RWPE1 (cell line): ENCODE measurements around the gene SCAP.
A peak's percentile ranks its signal among the peaks of the same experiment; 100 is the strongest.
"Not testable (repeated sequence)": the region's sequence is repeated elsewhere in the genome, so short reads cannot be mapped to it uniquely, and the experiment has no call there.

Source experiments
- CTCF ChIA-PET: fragments of 350-600 bp; sonication (Branson Sonifier 250); formaldehyde crosslinking; extraction: SDS; loops from one replicate; lab custom pipeline; 2021; lab: Yijun Ruan, JAX
- POLR2A ChIA-PET: fragments of 400-600 bp; formaldehyde crosslinking; extraction: SDS; loops from one replicate; lab custom pipeline; 2020; ENCODE audit warnings: antibody characterized with exemption; ENCODE audit not compliant: low non-redundant PET; lab: Yijun Ruan, JAX
- DNase-seq: peaks from one replicate; pipeline ENCODE4 v3.0.0; 2012; ENCODE audit warnings: low spot score
- H3K27ac ChIP-seq: fragments of 450-650 bp; 2 replicates; pipeline ENCODE4 v1.5.1; 2017
- CTCF ChIP-seq: fragments of 450-650 bp; conservative IDR thresholded peaks from 2 replicates; pipeline ENCODE4 v1.5.1; 2017; ENCODE audit warnings: low read depth, mild to moderate bottlenecking

Gene SCAP

GRCh38 chr3:47378869-47379268, 96.9 kb downstream of the SCAP start:
- CTCF ChIA-PET, result no interaction called here
- TF ChIP-seq CTCF, result no peak
- POLR2A ChIA-PET, result no interaction called here
- DNase-seq, result no peak
- H3K27ac ChIP-seq, result no peak overlapping the region

- TF ChIP-seq CTCF, result no peak
- no peak overlapping the region for H3K27ac ChIP-seq
- DNase-seq, result no peak
- POLR2A ChIA-PET, result no interaction called here
- CTCF ChIA-PET, result no interaction called here
Observed at GRCh38 chr3:47377186-47377585, 98.6 kb downstream of the SCAP start.

GRCh38 chr3:47376393-47376792, 99.3 kb downstream of the SCAP start:
- ChIA-PET POLR2A (no interaction called here), CTCF (no interaction called here)
- no peak overlapping the region for H3K27ac ChIP-seq
- DNase-seq, result no peak
- no peak for TF ChIP-seq CTCF

- TF ChIP-seq CTCF, result no peak
- CTCF ChIA-PET, result no interaction called here
- no peak overlapping the region for H3K27ac ChIP-seq
- POLR2A ChIA-PET, result no interaction called here
- no peak for DNase-seq
Observed at GRCh38 chr3:47374587-47374986, 101.2 kb downstream of the SCAP start.

- no peak overlapping the region for H3K27ac ChIP-seq
- CTCF ChIA-PET, result interaction anchor here (0.6 to 0.7 kb wide), 2 partner anchors 15 to 29 kb away, joined by 3 to 4 read pairs; no protein-coding TSS in a partner anchor
- POLR2A ChIA-PET, result no interaction called here
- peak; percentile 34 for DNase-seq
- peak; percentile 57; the same call in 1 of the 2 replicates for TF ChIP-seq CTCF
Observed at GRCh38 chr3:47370887-47371697, 104.6 kb downstream of the SCAP start.

GRCh38 chr3:47370020-47370419, 105.7 kb downstream of the SCAP start:
- CTCF ChIA-PET, result interaction anchor here (0.6 kb wide), 2 partner anchors 20 to 503 kb away, joined by 3 to 6 read pairs; no protein-coding TSS in a partner anchor
- DNase-seq, H3K27ac ChIP-seq, POLR2A ChIA-PET: not testable (repeated sequence)

- no peak for TF ChIP-seq CTCF
- DNase-seq, result no peak
- ChIA-PET POLR2A (no interaction called here), CTCF (no interaction called here)
- H3K27ac ChIP-seq, result no peak overlapping the region
Observed at GRCh38 chr3:47367631-47368030, 108.1 kb downstream of the SCAP start.
